Transverse colon (tissue), 4 donors: ENCODE results near the gene HIPK2. TPM values are rescaled to one million over a fixed set of nuclear protein-coding genes. Genes with fewer than 3 reads are reported as not detected.

Experiments used
- DNase-seq: peaks from one replicate; pipeline ENCODE4 v3.0.0-alpha.2; 2019
- H3K27ac ChIP-seq, 4 donors: fragments of 200-600 bp; sonication (generic); 2 replicates each; pipeline ENCODE4 v1.5.1; 2016 to 2018; ENCODE audit warnings: inconsistent platforms in 4 of 4
- H3K27me3 ChIP-seq: fragments of 200-600 bp; sonication (generic); 2 replicates; pipeline ENCODE4 v1.5.1; 2017; ENCODE audit warnings: inconsistent platforms
- H3K36me3 ChIP-seq, 4 donors: fragments of 200-600 bp; sonication (generic); 2 replicates each; pipeline ENCODE4 v1.5.1; 2017 to 2019; ENCODE audit warnings: inconsistent platforms in 4 of 4
- H3K4me1 ChIP-seq, 4 donors: fragments of 200-600 bp; sonication (generic); 2 replicates each; pipeline ENCODE4 v1.5.1; 2017 to 2020; ENCODE audit warnings: inconsistent platforms in 4 of 4
- H3K4me3 ChIP-seq, 4 donors: fragments of 200-600 bp; sonication (generic); 1 replicate in 1 of 4; 2 replicates in 3 of 4; pipeline versions ENCODE4 v1.5.1 to v1.6.1; 2017 to 2019; ENCODE audit warnings: inconsistent platforms in 4 of 4
- H3K9me3 ChIP-seq, 2 donors: fragments of 200-600 bp; sonication (generic); 2 replicates each; pipeline ENCODE4 v1.5.1; 2017 to 2019; ENCODE audit warnings: inconsistent platforms in 2 of 2
- EP300 ChIP-seq: sonication (generic); formaldehyde crosslinking; IDR thresholded peaks from one replicate; pipeline ENCODE4 v1.6.1; 2017; ENCODE audit warnings: antibody characterized with exemption, low read depth
- POLR2A ChIP-seq: fragments of 450-650 bp; IDR thresholded peaks from one replicate; pipeline ENCODE4 v1.6.1; 2016; ENCODE audit warnings: antibody characterized with exemption, mild to moderate bottlenecking, moderate library complexity
- POLR2AphosphoS5 ChIP-seq, 3 donors: sonication (generic); formaldehyde crosslinking; IDR thresholded peaks; one replicate each; pipeline ENCODE4 v1.6.1; 2016; ENCODE audit warnings: antibody characterized with exemption in 3 of 3
- WGBS, 2 donors: methylation state at CpG; one replicate each; pipeline ENCODE4 v1.1.5; 2018; ENCODE audit warnings: low coverage in 1 of 2; 5-methylcytosine and 5-hydroxymethylcytosine counted together
- in situ Hi-C, 4 donors: fragments of 200-750 bp; cut with MboI; loops; one replicate each; pipeline versions ENCODE4 v1.15.0 to v1.15.1; 2017; ENCODE audit warnings: low sequenced_read_pairs in 3 of 4, low pct_ligation_motif_present in 1 of 4, low pct_unique_long_range_greater_than_20kb in 1 of 4
- intact Hi-C: fragments of 100-400 bp; cut with DNase I; formaldehyde crosslinking; loops from one replicate; pipeline ENCODE4 v1.15.1; 2023; ENCODE audit warnings: low total_unique reads
- total RNA-seq, 4 donors: library from RNA; depleted of rRNA; stranded (reverse); fragments of >200 nt; gene quantifications; one replicate each; pipeline ENCODE4 v1.1.0, GENCODE V29; 2016
- TF ChIP-seq, protein P1 (sequence below), 5 experiments: fragments of 200-600 bp in 3 of 5; fragments of 450-650 bp in 2 of 5; sonication (generic) in 3 of 5; IDR thresholded peaks; 1 replicate in 2 of 5; 2 replicates in 3 of 5; pipeline ENCODE4 v1.5.1; 2016 to 2017; ENCODE audit warnings: antibody characterized with exemption in 5 of 5, inconsistent platforms in 3 of 5, mild to moderate bottlenecking in 2 of 5, moderate library complexity in 1 of 5

Gene HIPK2
- total RNA-seq, 4 donors from 2014 or later = 27.3 to 40.3 (median 33.6) TPM

DNA sequence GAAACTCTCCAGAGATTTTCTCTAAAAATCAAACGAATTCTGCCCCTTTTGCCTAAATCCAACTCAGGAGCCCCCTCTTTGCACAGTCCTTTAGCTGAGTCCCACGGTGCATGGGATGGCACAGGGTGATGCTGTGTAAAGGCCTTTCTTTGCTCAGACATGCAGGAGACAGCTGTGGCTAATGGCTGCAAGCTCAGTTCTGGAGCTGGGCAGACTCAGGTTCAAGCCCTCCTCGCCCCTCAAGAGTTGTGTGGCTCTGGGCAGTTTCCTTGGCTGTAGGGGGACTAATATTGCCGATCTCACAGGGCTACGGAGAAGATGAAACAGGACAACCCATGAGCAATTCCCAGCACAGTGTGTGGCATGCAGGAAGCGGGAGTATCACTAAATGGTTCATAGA, 211.7 kb downstream of the HIPK2 start:
- in situ Hi-C loops (no loop called here), intact Hi-C loops (no loop called here)
- Histone ChIP-seq H3K27ac (no peak overlapping the region), H3K36me3 (no peaks in the 10 kb centered on the region), H3K4me1 (no peaks in the 10 kb centered on the region), H3K9me3 (no peaks in the 10 kb centered on the region), H3K27me3 (no peaks in the 10 kb centered on the region), H3K4me3 (no peak overlapping the region)
- 91 to 92% methylated on average over 2 to 6 of the region's 6 CpGs for WGBS, 2 donors
- no peak for DNase-seq
- no peak for TF ChIP-seq EP300

DNA sequence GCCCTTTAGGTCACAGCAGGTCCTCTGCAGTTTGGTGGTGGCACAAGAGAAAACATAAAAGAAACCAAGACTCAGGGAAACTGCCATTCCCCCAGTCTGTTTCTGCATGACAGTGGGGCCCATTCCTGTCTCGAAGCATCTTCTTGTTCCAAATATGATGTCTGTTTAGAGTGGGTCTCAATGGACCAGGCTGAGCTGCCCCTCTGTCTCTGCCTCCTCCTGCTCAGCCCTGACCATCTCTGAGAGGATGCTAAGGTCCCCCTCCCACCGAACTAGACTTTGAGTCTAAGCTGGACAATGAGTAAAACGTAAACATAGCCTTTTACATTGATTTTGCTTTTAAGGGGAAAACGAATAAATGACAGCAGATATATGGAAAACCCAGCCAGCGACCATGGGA, 213.9 kb downstream of the HIPK2 start:
- no peak overlapping the region for H3K27ac ChIP-seq
- no peak for DNase-seq
- H3K27me3 ChIP-seq = peaks cover 5% of the 10 kb centered on the region
- H3K4me1 ChIP-seq = no peaks in the 10 kb centered on the region
- no peaks in the 10 kb centered on the region for H3K9me3 ChIP-seq
- TF ChIP-seq POLR2A = no peak
- TF ChIP-seq, protein P1, sequence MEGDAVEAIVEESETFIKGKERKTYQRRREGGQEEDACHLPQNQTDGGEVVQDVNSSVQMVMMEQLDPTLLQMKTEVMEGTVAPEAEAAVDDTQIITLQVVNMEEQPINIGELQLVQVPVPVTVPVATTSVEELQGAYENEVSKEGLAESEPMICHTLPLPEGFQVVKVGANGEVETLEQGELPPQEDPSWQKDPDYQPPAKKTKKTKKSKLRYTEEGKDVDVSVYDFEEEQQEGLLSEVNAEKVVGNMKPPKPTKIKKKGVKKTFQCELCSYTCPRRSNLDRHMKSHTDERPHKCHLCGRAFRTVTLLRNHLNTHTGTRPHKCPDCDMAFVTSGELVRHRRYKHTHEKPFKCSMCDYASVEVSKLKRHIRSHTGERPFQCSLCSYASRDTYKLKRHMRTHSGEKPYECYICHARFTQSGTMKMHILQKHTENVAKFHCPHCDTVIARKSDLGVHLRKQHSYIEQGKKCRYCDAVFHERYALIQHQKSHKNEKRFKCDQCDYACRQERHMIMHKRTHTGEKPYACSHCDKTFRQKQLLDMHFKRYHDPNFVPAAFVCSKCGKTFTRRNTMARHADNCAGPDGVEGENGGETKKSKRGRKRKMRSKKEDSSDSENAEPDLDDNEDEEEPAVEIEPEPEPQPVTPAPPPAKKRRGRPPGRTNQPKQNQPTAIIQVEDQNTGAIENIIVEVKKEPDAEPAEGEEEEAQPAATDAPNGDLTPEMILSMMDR (IDR thresholded peaks at IDR 0.05) = no peak
- TF ChIP-seq EP300 = no peak
- no peak for TF ChIP-seq POLR2AphosphoS5 (IDR thresholded peaks at IDR 0.05)
- WGBS, 2 donors = 91 to 100% methylated on average over 3 to 5 of the region's 5 CpGs
- in situ Hi-C loops (no loop called here), intact Hi-C loops (no loop called here)
- H3K4me3 ChIP-seq = no peak overlapping the region
- H3K36me3 ChIP-seq = peaks cover 0 to 1% (median 0%) of the 10 kb centered on the region in 4 donors

GRCh38 chr7:139562961-139563565, 214.7 kb downstream of the HIPK2 start:
- intact Hi-C loops = no loop called here

DNA sequence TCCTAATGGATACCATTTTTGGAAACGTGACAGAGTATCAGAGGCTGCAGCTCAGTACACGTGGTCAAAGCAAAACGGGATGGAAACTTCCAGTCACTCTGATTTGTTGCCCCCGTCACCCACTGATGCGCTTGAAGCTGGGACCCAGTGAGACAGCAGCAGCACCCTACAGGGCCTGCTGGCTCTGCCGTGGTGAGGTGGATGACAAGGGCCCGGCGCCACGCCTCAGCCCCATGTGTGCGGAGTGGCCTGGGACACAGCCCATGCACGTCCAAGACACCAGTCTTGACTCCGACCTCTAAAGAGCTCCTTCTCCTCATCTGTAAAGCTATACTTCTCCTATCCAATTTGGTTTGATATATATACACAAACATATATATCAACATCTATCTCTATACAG, 215.3 kb downstream of the HIPK2 start:
- DNase-seq = no peak
- no peak overlapping the region for H3K27ac ChIP-seq
- H3K4me3 ChIP-seq = no peak overlapping the region
- peaks cover 0 to 10% (median 0%) of the 10 kb centered on the region in 4 donors for H3K4me1 ChIP-seq
- H3K27me3 ChIP-seq = peaks cover 5% of the 10 kb centered on the region
- no peaks in the 10 kb centered on the region for H3K9me3 ChIP-seq
- no peak for TF ChIP-seq EP300
- no peak for TF ChIP-seq POLR2AphosphoS5 (IDR thresholded peaks at IDR 0.05)
- no peak for TF ChIP-seq POLR2A
- TF ChIP-seq, protein P1 (IDR thresholded peaks at IDR 0.05) = no peak
- in situ Hi-C loops = no loop called here
- 92% methylated on average over 12 of the region's 12 CpGs; no CpG with 5 or more reads in 1 of the 2 donors for WGBS, 2 donors
- intact Hi-C loops = no loop called here
- peaks cover 0 to 1% (median 0%) of the 10 kb centered on the region in 4 donors for H3K36me3 ChIP-seq

More at GRCh38 chr7:139562961-139563565, 214.7 kb downstream of the HIPK2 start:
- no peak overlapping the region for H3K4me3 ChIP-seq
- H3K27ac ChIP-seq = no peak overlapping the region
- peaks cover 5% of the 10 kb centered on the region for H3K27me3 ChIP-seq
- H3K9me3 ChIP-seq = no peaks in the 10 kb centered on the region
- in situ Hi-C loops = no loop called here
- peaks cover 0 to 4% (median 0%) of the 10 kb centered on the region in 4 donors for H3K4me1 ChIP-seq
- TF ChIP-seq POLR2A (no peak), POLR2AphosphoS5 (IDR thresholded peaks at IDR 0.05) (no peak), EP300 (no peak)
- TF ChIP-seq, protein P1 (IDR thresholded peaks at IDR 0.05) = no peak
- DNase-seq = no peak
- 88 to 100% methylated on average over 4 to 13 of the region's 13 CpGs for WGBS, 2 donors
- peaks cover 0 to 1% (median 0%) of the 10 kb centered on the region in 4 donors for H3K36me3 ChIP-seq
